GM23248 (cell line): ENCODE results near the gene NDUFA3. TPM values are rescaled to one million over a fixed set of nuclear protein-coding genes. Genes with fewer than 3 reads are reported as not detected.

Source experiments
- DNase-seq: peaks from one replicate; pipeline ENCODE4 v3.0.0-alpha.2; 2015
- H2AFZ ChIP-seq: fragments of 200-600 bp; sonication (generic); 2 replicates; pipeline ENCODE4 v1.6.1; 2016; ENCODE audit warnings: antibody characterized with exemption
- H3F3A ChIP-seq: fragments of 200-600 bp; sonication (generic); 2 replicates; pipeline ENCODE4 v1.6.1; 2016; ENCODE audit warnings: mild to moderate bottlenecking, antibody characterized with exemption, mixed run types; ENCODE audit not compliant: insufficient read depth
- H3K27ac ChIP-seq: fragments of 200-600 bp; sonication (generic); 2 replicates; pipeline ENCODE4 v1.5.1; 2016; ENCODE audit warnings: mild to moderate bottlenecking
- H3K27me3 ChIP-seq: fragments of 200-600 bp; sonication (generic); replicated peaks from 2 replicates; pipeline ENCODE4 v1.6.1; 2016; ENCODE audit warnings: mild to moderate bottlenecking; ENCODE audit not compliant: insufficient read depth
- H3K36me3 ChIP-seq: fragments of 200-600 bp; sonication (generic); 2 replicates; pipeline ENCODE4 v1.6.1; 2016; ENCODE audit warnings: low read depth, mild to moderate bottlenecking
- H3K4me1 ChIP-seq: fragments of 200-600 bp; sonication (generic); 2 replicates; pipeline ENCODE4 v1.6.1; 2016; ENCODE audit warnings: mild to moderate bottlenecking; ENCODE audit not compliant: insufficient read depth
- H3K4me2 ChIP-seq: fragments of 200-600 bp; sonication (generic); one replicate; pipeline ENCODE4 v1.6.1; 2016; ENCODE audit warnings: mild to moderate bottlenecking; ENCODE audit not compliant: unreplicated experiment
- H3K4me3 ChIP-seq: fragments of 200-600 bp; sonication (generic); 2 replicates; pipeline ENCODE4 v1.5.1; 2016; ENCODE audit warnings: mild to moderate bottlenecking
- H3K79me2 ChIP-seq: fragments of 200-600 bp; sonication (generic); 2 replicates; pipeline ENCODE4 v1.6.1; 2016; ENCODE audit warnings: mild to moderate bottlenecking; ENCODE audit not compliant: insufficient read depth
- H3K9ac ChIP-seq: fragments of 200-600 bp; sonication (generic); 2 replicates; pipeline ENCODE4 v1.6.1; 2016; ENCODE audit warnings: mild to moderate bottlenecking
- H3K9me2 ChIP-seq: fragments of 200-600 bp; sonication (generic); 2 replicates; pipeline ENCODE4 v1.6.1; 2016; ENCODE audit warnings: mixed run types, mild to moderate bottlenecking, moderate library complexity; ENCODE audit not compliant: insufficient read depth
- H3K9me3 ChIP-seq: fragments of 200-600 bp; sonication (generic); one replicate; pipeline ENCODE4 v1.6.1; 2017; ENCODE audit warnings: low read depth
- H4K20me1 ChIP-seq: fragments of 200-600 bp; sonication (generic); 2 replicates; pipeline ENCODE4 v1.6.0; 2016; ENCODE audit not compliant: insufficient read depth
- EZH2 ChIP-seq: fragments of 200-600 bp; sonication (generic); IDR thresholded peaks from 2 replicates; pipeline ENCODE4 v1.6.1; 2018; ENCODE audit warnings: antibody characterized with exemption, mild to moderate bottlenecking; ENCODE audit not compliant: insufficient read depth, poor library complexity, severe bottlenecking
- EZH2phosphoT487 ChIP-seq: fragments of 200-600 bp; sonication (generic); IDR thresholded peaks from 2 replicates; pipeline ENCODE4 v1.6.1; 2018; ENCODE audit warnings: antibody characterized with exemption, moderate library complexity, mild to moderate bottlenecking, low read depth; ENCODE audit not compliant: insufficient read depth
- WGBS, 2 experiments: methylation state at CpG; one replicate each; pipeline ENCODE4 v1.1.6; 2015 to 2017; ENCODE audit warnings: low lambda C conversion rate in 2 of 2, low coverage in 1 of 2; ENCODE audit errors: missing lambda C conversion rate in 2 of 2; 5-methylcytosine and 5-hydroxymethylcytosine counted together
- in situ Hi-C: fragments of 300-500 bp; cut with MboI; formaldehyde crosslinking; loops from 2 replicates; pipeline ENCODE4 v1.15.0; 2020
- polyA plus RNA-seq: library from polyadenylated mRNA; unstranded; fragments of >200 nt; fragmentation: Nextera tagmentation; extraction: Ambion mirVana; gene quantifications from 2 replicates; pipeline ENCODE4 v1.2.1, GENCODE V29; 2016
- total RNA-seq: library from RNA; depleted of rRNA; stranded (reverse); fragments of >200 nt; shearing (Covaris generic); gene quantifications from 2 replicates; pipeline ENCODE4 v1.2.3, GENCODE V29; 2014

NDUFA3 gene
- total and polyA plus RNA-seq, 2 experiments from 2014 or later = 15.1 to 198 TPM

DNA sequence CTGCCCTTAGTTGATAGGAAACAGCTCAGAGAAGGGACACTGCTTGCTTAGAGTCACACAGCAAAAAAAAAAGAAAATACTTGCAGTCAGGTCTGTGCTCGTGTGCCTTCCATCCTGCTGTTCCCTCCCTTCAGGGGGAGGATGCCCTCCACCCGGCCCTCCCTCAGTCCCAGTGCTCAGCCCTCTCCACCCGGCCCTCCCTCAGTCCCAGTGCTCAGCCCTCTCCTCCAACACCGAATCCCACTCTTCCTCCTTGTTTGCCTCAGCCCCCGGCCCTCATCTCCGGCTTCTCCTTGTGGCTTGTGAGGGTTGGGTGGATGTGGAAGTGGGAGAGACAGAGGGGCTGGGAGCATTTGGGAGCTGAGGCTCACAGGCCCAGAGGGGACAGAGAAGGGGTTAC lies 7.0 kb downstream of the NDUFA3 start:
- H3K4me1 ChIP-seq = no peaks in the 10 kb centered on the region
- no peaks in the 10 kb centered on the region for H3K9me2 ChIP-seq
- no peaks in the 10 kb centered on the region for H3F3A ChIP-seq
- no peak overlapping the region for H3K27ac ChIP-seq
- no peak overlapping the region for H3K9ac ChIP-seq
- TF ChIP-seq EZH2 (no peak), EZH2phosphoT487 (no peak)
- 82 to 96% methylated on average over 3 to 6 of the region's 6 CpGs for WGBS, 2 experiments
- no peak overlapping the region for H3K4me2 ChIP-seq
- no peaks in the 10 kb centered on the region for H4K20me1 ChIP-seq
- DNase-seq = no peak
- H2AFZ ChIP-seq = no peak overlapping the region
- peaks cover 4% of the 10 kb centered on the region; the same call in 1 of the 2 replicates for H3K36me3 ChIP-seq
- in situ Hi-C loops = no loop called here
- no peak overlapping the region for H3K4me3 ChIP-seq
- no peaks in the 10 kb centered on the region for H3K9me3 ChIP-seq
- H3K27me3 ChIP-seq = no peaks in the 10 kb centered on the region
- peaks cover 47% of the 10 kb centered on the region for H3K79me2 ChIP-seq

DNA sequence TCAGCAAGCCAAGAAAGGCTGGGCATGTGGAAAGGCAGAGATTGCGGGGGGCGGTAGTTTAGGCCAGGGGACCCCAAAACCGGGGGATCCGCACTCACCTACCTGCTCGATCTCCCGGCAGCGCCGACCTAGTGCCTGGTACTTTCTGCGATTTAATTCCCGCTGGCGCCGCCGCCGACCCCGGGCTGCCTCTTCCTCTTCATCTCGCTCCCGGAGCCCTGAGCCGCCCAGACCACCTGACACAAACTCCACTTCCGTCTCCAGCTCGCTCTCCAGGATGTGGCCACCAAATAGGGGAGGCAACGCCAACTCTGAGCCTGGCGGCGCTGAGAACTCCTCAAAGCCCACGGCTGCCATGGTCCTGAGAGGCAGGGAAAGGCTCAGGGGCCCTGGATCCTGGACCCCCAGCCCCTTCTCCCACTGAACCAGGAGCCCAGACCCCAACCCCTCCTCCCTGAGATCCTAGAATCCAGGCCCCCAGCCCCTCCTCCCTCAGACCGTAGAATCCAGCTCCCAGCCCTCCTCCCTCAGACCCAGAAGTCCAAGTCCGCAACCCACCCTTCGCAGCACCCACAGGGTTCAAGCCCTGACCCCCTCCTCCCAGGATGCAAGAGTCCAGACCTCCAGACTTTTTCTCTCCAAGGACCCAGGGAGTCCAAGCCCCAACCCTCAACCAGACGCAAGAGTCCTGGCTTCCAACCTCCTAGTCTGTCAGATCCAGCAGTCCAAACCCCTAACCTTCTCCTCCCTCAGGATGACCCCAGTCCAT lies 11.9 kb downstream of the NDUFA3 start:
- peaks cover 7% of the 10 kb centered on the region; the same call in 1 of the 2 replicates for H3K36me3 ChIP-seq
- H3K9me3 ChIP-seq = no peaks in the 10 kb centered on the region
- no peaks in the 10 kb centered on the region for H3F3A ChIP-seq
- peaks cover 67% of the 10 kb centered on the region for H3K79me2 ChIP-seq
- H3K9ac ChIP-seq = peak overlapping the region; percentile 82
- peak; percentile 75 for DNase-seq
- H3K4me1 ChIP-seq = peaks cover 9% of the 10 kb centered on the region
- peak overlapping the region; percentile 78 for H3K4me2 ChIP-seq
- H3K9me2 ChIP-seq = no peaks in the 10 kb centered on the region
- H3K4me3 ChIP-seq = peak overlapping the region; percentile 85
- 22 to 31% methylated on average over 28 of the region's 28 CpGs for WGBS, 2 experiments
- H3K27ac ChIP-seq = no peak overlapping the region
- H2AFZ ChIP-seq = peak overlapping the region; percentile 77
- in situ Hi-C loops = no loop called here
- H4K20me1 ChIP-seq = no peaks in the 10 kb centered on the region
- no peaks in the 10 kb centered on the region for H3K27me3 ChIP-seq
- TF ChIP-seq EZH2phosphoT487 = no peak
- TF ChIP-seq EZH2 = no peak

DNA sequence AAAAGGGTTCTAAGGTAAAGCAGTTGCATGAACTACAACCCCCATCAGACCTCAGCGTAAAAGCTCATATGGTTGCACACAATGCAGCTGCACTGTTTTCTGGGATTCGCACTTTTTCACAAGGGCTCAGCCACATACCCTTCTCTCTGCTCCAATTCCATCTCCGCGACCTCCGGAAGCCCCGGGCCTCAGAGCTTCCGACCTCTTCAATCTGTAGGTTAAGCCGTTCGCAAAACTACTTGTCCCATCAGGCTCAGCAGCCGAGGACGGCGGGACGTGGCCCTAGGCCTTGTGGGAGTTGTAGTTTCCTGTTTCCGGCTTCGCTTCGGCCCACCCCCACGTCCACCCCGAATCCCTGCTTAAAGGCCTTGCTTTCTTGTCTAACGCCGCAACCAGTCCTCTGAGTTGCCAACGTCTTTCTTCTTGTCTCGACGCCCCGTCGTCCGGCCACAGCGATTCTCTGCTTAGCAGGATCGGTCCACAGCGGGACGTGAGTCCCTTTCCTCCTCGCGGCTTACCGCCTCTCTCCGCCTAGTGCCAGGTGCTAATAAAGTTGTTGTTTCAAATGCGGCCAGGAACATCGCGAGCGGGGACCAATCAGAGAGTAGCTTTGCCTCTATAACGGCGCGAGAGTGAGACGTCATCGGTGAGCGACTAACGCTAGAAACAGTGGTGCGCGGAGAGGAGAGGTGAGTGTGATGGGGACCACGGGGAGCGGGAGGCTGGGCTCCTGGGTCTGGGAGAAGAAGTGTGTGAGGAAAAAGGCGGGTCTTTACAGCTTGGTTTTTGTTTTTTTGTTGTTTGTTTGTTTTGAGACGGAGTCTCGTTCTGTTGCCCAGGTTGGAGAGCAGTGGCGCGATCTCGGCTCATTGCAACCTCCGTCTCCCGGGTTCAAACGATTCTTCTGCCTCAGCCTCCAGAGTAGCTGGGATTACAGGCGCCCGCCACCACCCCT lies 12.7 kb downstream of the NDUFA3 start, which contains the start of the genes PRPF31 and TFPT:
PRPF31 (plus strand) TSS at position 646 of the 955 bp plus-strand sequence. CDS start 2,525 bp downstream, outside the sequence.
TFPT (minus strand) TSS at position 549 of the 955 bp plus-strand sequence; CDS start at position 161, 388 bp downstream.
- no peaks in the 10 kb centered on the region for H3K27me3 ChIP-seq
- peak within 1 kb of the TSS; percentile 82 for H3K9ac ChIP-seq
- H3K9me3 ChIP-seq = no peaks in the 10 kb centered on the region
- DNase-seq = peak; percentile 99
- peak within 1 kb of the TSS; percentile 78 for H3K4me2 ChIP-seq
- H3F3A ChIP-seq = no peaks in the 10 kb centered on the region
- H3K27ac ChIP-seq = peak within 1 kb of the TSS; percentile 61
- no peaks in the 10 kb centered on the region for H3K9me2 ChIP-seq
- peak within 1 kb of the TSS; percentile 77 for H2AFZ ChIP-seq
- peaks cover 63% of the 10 kb centered on the region for H3K79me2 ChIP-seq
- H4K20me1 ChIP-seq = no peaks in the 10 kb centered on the region
- WGBS, 2 experiments = 1% methylated on average over 60 of the region's 60 CpGs
- no peak for TF ChIP-seq EZH2
- no peak for TF ChIP-seq EZH2phosphoT487
- in situ Hi-C loops = no loop called here
- H3K4me3 ChIP-seq = peak within 1 kb of the TSS; percentile 85
- peaks cover 9% of the 10 kb centered on the region for H3K4me1 ChIP-seq
- peaks cover 5% of the 10 kb centered on the region; the same call in 1 of the 2 replicates for H3K36me3 ChIP-seq

DNA sequence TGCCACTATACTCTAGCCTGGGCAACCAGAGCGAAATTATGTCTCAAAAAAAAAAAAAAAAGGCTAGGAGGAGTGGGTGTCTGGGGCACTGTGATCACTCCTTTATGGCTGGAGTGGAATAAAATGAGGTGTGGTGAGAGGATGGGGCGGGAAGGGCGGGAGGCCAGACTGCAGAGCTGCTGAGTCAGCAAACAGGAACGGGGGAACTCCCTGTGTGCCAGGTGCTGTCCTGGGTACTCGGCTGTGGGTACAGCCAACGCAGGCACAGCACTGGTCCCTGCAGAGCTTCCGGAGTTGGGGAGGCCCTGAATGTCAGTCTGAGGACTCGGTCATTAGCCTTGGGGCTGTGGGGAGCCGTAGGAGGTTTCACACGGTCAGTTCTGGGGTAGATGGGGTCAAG lies 18.6 kb downstream of the NDUFA3 start:
- in situ Hi-C loops = no loop called here
- no peak overlapping the region for H3K4me2 ChIP-seq
- no peaks in the 10 kb centered on the region for H3K9me3 ChIP-seq
- no peaks in the 10 kb centered on the region for H3K27me3 ChIP-seq
- no peaks in the 10 kb centered on the region for H3F3A ChIP-seq
- H3K4me3 ChIP-seq = no peak overlapping the region
- peaks cover 20% of the 10 kb centered on the region for H3K79me2 ChIP-seq
- no peaks in the 10 kb centered on the region for H3K9me2 ChIP-seq
- no peak for TF ChIP-seq EZH2phosphoT487
- TF ChIP-seq EZH2 = no peak
- no peak overlapping the region for H3K9ac ChIP-seq
- peaks cover 7% of the 10 kb centered on the region for H3K4me1 ChIP-seq
- H3K27ac ChIP-seq = no peak overlapping the region
- H2AFZ ChIP-seq = no peak overlapping the region
- H3K36me3 ChIP-seq = 0 out of 2 replicates have a peak, but pooled peaks cover 5% of the 10 kb centered on the region
- no peaks in the 10 kb centered on the region for H4K20me1 ChIP-seq
- 98 to 100% methylated on average over 7 to 10 of the region's 10 CpGs for WGBS, 2 experiments
- DNase-seq = no peak
